GM21367 (cell line): ENCODE measurements around the gene MYRIP.
"Not testable (repeated sequence)": the region's sequence is repeated elsewhere in the genome, so short reads cannot be mapped to it uniquely, and the experiment has no call there.

Source experiments
- ATAC-seq: cut with Tn5 transposase; IDR thresholded peaks from one replicate; pipeline ENCODE4 v1.9.1; 2021; ENCODE audit not compliant: unreplicated experiment

Gene MYRIP

DNA sequence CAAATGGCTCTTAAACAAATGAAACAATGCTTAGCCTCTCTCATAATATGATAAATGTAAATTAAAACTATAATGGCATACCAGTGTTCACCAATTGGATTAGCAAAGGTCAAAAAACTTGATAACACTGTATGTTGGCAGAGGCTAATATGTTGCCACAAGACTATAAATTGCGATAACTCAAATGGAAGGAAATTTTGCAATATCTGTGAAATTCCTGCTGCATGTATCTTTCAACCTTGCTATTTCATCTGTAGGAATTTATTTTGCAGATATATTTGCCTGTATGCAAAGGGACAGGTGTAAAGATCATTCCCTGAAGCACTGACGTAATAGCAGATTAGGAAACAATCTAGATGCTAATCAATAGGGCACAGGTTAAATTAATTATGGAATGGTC, 308.7 kb downstream of the MYRIP start:
- ATAC-seq: no peak

DNA sequence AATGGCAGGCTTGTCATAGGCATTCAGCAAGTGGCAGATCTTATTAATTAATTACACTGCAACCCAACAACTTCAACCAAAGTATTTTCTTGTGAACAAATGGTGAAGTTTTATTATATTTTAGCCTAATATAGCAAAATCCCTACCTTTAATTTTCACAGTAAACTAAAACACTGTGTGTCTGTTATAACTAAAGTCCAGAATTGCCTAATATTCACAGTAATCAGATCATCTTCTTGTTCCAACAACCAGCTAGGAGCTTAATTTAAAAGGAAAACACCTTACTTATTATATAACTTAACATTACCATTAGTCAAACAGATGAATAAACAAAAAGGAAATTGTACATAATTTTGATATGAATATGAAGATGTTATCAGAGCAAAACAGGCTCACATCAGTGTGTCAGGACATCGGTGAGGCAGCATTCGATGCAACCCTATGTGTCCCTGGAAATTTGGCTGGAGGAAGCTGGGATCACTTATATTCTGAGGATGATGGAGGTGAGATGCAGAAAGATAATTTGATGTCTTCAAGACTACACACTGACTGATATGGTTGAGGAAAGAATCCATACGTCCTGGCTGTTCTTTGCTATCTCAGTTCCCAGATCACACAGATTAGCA, 310.8 kb downstream of the MYRIP start:
- ATAC-seq: no peak

DNA sequence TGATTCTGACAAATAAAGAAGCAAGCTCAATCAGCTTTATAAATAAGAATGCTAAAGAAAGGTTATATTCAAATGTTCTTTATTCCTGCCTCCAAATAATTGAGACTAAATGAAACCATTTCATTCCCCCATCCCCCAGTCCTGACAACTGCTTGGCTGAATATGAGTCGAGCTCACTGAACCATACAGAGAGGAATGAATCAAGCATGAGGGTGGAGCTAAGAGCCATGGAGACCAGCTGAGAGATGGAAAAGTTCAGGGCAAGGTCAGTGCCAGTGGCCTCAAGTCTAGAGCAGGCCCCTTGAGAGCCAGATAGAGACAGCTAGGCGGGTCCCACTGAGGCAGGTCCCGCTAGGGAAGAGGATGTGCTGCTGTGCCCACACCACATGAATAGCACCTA, 311.4 kb downstream of the MYRIP start:
- no peak for ATAC-seq

DNA sequence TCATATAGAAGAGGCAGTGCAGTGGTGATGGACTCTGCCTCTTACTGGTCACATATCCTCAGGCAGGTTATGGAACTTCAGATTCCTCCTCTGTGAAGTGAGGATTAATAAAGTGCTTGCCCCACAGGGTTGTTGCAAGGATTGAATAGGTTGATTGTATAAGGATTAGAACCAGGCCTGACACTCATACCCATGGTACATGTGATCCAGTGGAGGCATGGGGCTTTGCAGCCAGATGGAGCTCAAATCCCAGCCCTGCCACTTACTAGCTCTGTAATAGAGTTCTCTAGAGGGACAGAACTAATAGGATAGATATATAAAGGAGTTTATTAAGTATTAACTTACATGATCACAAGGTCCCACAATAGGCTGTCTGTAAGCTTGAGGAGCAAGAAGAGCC, 315.5 kb downstream of the MYRIP start:
- ATAC-seq: no peak

DNA sequence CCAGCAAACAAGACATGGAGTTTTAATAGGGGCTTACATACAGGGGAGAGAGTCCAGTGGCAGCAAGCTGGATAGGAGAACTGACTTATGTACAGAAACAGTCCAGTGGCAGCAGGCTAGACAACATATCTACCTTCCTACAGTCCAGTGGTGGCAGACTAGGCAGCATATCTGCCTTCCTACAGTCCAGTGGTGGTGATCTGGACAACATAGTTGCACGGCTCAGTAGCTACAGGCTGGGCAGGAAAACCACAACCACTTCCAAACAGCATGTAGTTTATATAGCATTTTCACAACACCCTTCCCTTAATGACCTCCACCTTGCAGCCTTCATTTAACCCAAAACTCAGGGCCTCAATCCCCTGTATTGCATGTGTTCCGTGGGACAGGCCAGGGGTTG, 318.8 kb downstream of the MYRIP start:
- no peak for ATAC-seq

DNA sequence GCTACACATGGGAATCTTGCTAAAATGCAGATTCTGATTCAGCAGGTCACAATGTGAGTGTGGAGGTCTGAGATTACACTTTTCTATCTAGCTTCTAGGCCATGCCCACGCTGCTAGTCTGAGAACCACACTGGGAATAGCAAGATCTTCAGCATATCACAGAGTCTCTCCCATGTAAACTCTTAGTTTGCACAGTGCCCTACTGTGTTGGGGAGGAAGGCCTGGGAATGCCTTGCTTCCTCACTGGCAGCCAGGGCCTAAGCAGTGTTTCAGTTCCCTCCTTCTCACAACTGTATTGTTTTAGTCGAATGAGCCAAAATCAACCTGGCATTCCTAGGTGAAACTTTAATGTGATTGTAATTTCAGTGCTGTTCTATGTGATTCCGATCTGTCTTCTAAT, 320.1 kb downstream of the MYRIP start:
- no peak for ATAC-seq

DNA sequence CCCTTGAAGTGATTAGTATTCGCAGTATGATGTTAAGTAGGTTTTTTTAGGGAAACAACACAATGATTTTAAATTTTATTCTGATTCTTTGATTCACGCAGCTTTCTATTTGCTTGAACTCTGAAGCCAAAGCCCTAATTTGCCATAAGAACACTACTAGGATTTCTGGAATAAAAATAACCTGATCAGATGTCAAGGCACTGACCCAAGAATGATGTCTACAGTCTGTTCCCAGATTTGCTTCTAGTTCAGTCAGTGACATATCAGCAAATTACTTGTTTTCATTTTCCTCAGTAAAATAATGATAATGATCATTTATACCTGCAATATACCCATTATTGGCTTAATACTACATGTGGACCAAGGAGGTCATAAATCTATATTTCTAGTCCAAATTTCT, 320.6 kb downstream of the MYRIP start:
- ATAC-seq: no peak

DNA sequence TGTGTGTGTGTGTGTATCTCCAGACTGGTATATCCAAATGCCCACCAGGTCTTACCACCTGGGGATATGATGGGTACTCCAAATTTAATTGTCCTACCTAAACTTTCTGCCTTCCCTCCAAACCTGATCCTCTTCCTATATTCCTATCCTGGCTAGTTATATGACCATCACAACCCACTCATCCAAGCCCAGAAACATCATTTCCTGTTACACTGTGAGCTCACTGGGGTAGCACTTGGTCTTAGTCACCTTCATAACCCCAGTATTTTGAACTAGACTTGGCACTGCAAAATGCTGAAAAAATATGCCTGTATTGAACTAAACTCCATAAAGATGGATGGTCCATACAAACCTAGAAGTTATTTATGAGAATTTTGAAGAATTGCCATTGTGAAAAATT, 321.3 kb downstream of the MYRIP start:
- no peak for ATAC-seq

DNA sequence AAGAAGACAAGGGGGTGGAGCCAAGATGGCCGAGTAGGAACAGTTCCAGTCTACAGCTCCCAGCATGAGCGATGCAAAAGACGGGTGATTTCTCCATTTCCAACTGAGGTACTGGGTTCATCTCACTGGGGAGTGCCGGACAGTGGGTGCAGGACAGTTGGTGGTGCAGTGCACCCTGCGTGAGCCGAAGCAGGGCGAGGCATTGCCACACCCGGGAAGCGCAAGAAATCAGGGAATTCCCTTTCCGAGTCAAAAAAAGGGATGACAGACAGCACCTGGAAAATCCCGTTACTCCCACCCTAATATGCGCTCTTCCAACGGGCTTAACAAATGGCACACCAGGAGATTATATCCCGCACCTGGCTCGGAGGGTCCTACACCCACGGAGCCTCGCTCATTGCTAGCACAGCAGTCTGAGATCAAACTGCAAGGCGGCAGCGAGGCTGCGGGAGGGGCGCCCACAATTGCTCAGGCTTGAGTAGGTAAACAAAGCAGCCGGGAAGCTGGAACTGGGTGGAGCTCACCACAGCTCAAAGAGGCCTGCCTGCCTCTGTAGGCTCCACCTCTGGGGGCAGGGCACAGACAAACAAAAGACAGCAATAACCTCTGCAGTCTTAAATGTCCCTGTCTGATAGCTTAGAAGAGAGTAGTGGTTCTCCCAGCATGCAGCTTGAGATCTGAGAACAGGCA, 324.6 kb downstream of the MYRIP start:
- not testable (repeated sequence) for ATAC-seq

DNA sequence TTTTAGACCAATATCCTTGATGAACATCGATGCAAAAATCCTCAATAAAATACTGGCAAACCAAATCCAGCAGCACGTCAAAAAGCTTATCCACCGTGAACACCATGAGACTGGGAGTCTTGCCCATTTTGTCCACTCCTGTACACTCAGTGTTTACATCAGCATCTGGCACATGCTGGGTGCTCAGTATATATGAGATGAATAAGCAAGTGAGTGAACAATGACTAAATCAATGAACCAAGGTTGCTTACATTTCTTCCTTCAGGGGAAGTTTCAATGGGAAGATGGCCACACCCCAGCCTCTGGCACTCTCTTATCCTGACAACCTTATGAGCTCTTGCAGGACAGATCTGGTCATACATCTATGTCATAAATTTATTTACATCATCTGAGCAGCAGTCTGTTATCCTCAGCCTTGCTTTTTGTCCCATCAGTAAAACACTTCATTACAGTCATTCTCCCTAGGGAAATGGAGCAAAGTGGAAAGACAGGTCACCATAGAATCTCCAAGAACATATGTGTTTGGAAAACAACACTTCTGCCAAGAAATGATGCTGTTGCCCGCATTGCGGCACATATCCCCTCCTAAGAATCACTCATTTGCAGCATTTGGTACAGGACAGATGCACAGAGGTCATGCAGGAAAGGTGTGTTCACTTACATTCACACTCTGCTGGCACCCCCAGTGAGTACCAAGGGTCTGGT, 328.3 kb downstream of the MYRIP start:
- no peak for ATAC-seq

DNA sequence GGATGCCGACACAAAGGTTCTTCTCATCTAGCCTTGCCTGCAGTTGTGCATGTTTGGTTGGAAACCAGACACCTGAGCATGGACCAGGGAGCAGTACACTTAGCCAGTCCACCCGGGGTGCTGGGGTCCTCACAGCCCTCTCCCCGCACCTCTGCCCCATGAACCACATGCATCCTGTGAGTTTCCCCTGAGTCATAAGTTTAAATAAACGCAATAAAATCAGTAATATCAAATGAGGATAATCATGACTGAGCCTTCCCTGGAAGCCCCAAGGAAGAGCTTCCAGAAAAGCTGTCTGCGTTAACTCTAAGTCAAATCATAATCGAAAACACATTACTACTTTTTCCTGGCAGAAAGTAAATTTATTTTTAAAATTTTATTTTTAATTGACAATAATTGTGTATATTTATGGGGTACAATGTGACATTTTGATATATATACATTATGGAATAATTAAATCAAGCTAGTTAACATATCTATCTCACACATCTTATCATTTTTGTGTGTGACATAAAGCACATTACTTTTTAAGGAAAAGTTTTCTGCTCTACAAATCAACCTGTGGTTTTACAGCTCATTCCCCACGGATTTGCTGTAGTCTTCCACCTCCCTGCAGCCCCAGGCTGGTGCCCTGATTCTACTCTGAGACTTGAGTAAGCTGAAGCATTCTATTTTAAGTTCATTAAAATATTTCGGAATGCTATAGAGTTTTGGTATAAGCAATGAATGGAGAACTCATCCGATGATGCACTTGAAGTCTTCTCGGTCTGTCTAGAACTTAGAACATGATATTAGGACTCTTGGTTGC, 334.1 kb downstream of the MYRIP start:
- ATAC-seq: no peak

DNA sequence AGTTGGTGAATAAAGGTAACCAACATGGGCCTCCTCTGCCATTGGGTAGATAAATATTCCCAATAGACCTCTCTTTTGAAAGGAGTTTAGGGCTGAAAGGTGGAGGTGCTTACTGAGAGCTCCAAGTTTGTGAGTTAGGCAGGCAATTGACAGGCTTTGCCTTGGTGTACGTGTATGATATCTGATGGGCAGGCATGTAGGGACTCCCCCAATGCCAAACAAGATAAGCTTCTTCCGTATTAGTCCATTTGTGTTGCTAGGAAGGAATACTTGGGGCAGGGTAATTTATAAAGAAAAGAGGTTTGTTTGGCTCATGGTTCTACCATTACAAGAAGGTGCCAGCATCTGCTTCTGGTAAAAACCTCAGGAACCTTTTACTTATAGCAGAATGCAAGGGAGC, 339.4 kb downstream of the MYRIP start:
- ATAC-seq: no peak

DNA sequence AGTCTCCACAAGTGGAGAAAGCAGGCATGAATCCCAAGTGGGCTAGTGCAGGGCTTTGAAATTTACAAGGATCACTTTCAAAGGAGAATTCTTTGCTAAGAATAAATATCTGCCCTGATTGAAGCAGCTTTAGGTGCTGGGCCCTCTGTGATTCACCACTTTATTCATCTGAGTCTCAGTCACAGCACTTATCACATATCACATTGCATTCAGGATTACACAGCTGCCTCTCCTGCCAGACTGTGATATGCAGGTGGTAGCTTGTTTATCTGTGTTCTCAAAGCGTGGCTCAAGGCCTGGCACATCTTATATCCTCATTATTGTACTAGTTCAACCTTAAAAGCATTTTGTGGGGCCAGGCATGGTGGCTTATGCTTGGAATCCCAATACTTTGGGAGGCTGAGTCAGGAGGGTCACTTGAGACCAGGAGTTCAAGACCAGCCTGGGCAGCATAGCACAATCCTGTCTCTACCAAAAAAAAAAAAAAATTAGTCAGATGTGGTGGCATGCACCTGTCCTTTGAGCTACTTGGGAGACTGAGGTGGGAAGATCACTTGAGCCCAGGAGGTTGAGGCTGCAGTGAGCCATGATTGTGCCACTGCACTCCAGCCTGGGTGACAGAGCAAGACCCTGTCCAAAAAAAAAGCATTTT, 343.2 kb downstream of the MYRIP start:
- ATAC-seq: no peak

DNA sequence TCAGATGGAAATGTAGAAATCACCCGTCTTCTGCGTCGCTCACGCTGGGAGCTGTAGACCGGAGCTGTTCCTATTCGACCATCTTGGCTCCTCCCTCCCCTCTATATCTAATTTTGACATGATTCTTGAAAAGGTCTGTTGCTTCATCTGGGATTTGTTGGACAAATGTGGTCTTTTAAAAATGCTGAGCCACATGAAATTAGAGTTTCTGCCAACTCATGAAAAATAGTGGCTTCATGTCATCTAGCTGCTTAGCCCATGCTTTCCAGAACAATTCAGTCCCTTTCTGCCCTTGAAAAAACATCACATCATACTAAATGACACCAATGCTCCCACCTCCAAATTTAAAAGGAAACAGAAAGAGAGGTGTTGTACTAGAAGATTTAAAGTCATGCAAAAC, 351.5 kb downstream of the MYRIP start:
- no peak for ATAC-seq

DNA sequence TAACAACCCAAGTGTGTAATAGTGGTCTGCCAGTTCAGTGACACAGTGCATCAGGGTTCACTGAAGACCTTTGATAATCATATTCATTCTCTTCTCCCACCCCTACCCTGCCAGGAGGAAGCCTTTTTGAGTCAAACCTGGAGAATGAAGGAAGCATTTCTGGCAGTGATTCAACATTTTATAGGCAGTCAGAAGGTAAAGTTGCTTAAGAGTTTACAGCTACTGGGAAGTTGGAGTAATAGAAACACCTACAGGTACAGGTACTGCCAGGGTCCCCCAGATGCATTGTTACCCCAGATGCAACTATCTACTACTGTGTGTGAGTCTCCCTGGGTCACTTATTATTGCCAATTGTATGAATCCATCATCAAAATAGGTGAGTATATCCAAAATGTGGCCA, 353.2 kb downstream of the MYRIP start:
- no peak for ATAC-seq

DNA sequence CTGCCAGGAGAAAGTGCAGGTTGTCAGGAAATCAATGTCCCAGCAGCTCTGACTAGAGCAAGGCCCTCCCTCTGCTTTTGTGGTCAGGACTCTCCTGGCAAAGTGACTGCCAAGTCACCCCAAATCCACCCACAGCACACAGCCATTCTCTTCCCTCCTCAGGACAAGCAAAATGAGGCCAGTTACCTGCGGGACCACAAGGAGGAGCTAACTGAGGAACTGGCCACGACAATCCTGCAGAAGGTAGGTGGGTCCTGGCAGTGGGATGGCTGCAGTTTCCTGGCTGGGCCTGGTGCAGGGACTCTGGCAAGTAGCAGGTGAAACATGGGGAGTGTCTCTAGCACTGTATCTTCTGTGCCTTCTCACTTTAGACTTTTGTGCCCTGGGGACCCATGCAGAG, 357.6 kb downstream of the MYRIP start:
- ATAC-seq: no peak

DNA sequence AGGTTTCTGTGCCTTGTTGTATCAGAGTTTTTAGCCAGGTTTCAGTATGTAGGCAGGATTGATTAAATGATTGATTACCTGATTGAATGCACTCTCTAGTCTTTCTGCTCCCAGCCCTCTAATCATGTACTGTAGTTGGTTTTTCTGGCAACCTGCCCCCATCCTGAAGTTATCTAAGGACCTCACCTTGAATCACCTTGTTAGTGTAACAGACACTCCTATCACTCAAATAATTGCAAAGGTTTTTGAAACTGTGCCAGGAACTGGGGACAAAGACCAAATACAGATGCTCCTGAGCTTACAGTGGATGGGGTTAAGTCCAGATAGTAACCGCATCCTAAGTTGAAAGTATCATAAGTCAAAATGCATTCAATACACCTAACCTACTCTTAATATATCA, 358.5 kb downstream of the MYRIP start:
- no peak for ATAC-seq

DNA sequence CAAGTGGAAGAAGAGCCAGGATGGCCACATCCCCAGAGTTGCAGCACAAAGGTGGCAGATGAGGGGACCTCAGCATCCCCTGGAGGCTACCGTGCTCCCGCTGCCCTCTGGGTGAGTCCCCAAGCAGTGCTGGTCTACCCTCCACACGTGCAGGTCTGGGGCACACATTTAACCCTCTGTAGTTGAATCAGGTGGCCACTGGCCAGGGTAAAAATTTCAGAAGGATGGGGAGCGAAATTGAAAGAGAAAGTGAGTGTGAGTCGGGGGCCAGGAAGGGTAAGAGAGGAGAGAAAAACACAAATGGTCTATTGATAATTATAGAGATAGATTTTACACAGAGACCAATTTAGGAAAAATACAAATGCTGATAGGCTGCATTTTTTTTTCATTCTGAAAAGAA, 360.6 kb downstream of the MYRIP start:
- peak; percentile 41 for ATAC-seq

DNA sequence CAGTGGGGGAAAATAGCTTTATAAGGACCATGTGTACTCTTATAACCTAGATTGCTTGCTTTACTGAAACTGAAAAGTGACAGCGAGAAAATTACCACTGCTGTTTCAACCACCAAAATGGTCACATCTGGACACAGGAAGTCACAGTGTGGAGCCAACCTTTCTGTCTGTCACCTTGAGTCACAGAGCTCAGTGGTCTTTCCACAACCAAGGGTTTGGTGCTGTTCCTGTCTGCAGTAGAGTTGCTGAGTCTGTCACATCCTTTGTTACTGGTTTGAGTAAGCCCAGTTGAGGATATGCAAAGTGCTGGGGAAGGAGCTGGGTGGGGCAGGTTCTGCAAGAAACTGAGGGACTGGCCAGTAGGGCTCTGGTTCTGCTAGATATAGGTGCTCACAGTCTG, 361.0 kb downstream of the MYRIP start:
- ATAC-seq: peak; percentile 98

DNA sequence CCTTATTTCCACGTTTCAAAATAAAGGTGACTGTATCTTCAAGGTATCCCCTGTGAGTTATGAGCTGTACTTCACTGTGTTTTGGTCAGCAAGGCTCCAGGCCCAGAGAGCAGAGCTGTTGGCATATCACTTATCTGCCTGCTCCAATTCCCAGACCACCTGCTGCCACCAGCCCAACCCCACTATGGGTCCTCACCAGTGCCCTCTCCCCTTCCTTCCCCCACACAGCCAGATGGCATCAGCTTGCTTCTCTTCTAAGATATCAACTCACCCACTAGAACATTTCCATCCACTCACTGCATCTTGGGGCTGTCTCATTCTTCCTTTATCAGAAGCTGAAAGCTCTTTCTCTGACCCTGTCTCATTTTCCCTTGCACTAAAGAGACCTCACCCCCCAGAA, 363.2 kb downstream of the MYRIP start:
- no peak for ATAC-seq

DNA sequence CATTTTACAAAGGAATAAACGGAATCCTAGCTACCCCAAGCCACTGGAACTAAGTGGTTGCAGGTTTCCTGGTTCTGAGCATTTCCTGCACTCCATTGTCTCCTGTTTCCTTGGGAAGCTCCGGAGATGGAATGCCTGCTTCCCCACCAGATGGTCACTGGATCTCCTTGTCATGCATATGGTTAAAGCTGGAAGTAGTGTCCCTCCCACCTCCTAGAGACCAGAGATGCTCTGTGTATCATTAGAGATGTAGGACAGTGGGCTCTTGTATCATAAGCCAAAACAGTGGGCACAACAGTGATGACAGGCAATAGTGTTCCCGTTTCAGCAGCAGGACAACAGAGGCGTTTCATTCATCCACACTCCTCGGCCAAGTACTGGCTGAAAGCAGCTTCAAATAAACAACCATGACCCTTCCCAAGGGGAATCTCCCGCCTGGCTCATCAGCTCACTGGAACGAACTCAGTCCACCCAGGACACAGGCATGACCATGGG, 363.9 kb downstream of the MYRIP start:
- no peak for ATAC-seq
